Right atrium auricular region (tissue), 2 donors: ENCODE measurements around the gene RFT1. TPM values are rescaled to one million over a fixed set of nuclear protein-coding genes. Genes with fewer than 3 reads are reported as not detected.

Experiments
- DNase-seq: peaks from one replicate; pipeline ENCODE4 v3.0.0-alpha.2; 2019; ENCODE audit warnings: low spot score
- H3K27ac ChIP-seq, 2 donors: fragments of 200-600 bp; sonication (generic); 1 replicate in 1 of 2; 2 replicates in 1 of 2; pipeline ENCODE4 v1.5.1; 2016 to 2019
- H3K27me3 ChIP-seq, 2 donors: fragments of 200-600 bp; sonication (generic); one replicate each; pipeline versions ENCODE4 v1.5.1 to v1.6.0; 2017 to 2019
- H3K36me3 ChIP-seq: fragments of 200-600 bp; sonication (generic); one replicate; pipeline ENCODE4 v1.5.1; 2016
- H3K4me1 ChIP-seq, 2 donors: fragments of 200-600 bp; sonication (generic); one replicate each; pipeline versions ENCODE4 v1.5.1 to v1.6.0; 2017 to 2019
- H3K4me3 ChIP-seq, 2 donors: fragments of 200-600 bp; sonication (generic); 1 replicate in 1 of 2; 2 replicates in 1 of 2; pipeline ENCODE4 v1.5.1; 2017 to 2019; ENCODE audit warnings: mild to moderate bottlenecking in 1 of 2, moderate library complexity in 1 of 2
- H3K9me3 ChIP-seq, 2 donors: fragments of 200-600 bp; sonication (generic); one replicate each; pipeline ENCODE4 v1.5.1; 2019
- CTCF ChIP-seq, 2 donors: fragments of 200-600 bp; sonication (generic); IDR thresholded peaks; one replicate each; pipeline ENCODE4 v1.5.1; 2019; ENCODE audit warnings: antibody characterized with exemption in 2 of 2
- total RNA-seq, 2 donors: library from RNA; depleted of rRNA; stranded (reverse); fragments of >200 nt; gene quantifications; one replicate each; pipeline ENCODE4 v1.1.0, GENCODE V29; 2016

Gene RFT1
- total RNA-seq, 2 donors from 2014 or later = 6.2 to 6.8 TPM

DNA sequence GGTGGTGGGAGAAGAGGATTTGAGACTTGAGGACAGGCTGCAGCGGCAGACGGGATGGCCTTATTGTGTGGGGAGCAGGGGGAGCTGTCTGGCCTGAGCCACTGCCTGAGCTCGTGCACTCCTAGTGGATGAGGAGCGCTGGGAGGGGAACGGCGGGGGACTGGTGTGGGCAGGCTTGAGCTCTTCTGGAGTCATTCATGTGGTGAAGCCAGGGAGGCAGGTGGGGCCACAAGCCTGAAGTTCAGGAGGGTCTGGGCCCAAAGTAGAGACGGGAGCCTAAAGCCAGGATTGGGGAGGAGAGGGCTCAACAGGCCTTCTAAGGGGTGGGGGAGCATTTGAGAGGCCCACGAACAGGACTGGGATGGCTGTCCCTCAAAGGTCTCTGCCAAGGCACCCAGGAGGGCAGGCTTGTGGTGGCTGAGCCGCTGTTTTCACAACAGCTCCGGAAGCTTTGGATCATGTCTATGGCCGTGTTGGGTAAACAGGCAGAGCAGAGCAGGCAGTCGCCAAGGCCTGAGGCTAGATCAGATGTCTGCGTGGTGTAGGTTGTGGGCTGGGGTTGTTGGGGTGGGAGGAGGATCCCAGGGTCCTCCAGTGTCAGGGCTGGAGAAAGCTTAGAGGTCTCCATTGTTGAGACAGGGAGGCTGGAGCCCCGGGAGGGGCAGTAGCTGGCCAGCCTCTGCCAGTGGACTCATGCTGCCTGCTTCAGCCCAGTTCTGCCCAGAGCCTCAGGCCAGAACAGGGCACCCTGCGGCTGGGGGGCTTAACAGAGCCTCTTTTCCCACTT, 39.0 kb upstream of the RFT1 start:
- Histone ChIP-seq H3K4me3 (peak overlapping the region in 1 of 2 donors; percentile 11), H3K27ac (peak overlapping the region; percentile 1 to 16), H3K4me1 (peaks cover 0 to 60% of the 10 kb centered on the region in 2 donors)

DNA sequence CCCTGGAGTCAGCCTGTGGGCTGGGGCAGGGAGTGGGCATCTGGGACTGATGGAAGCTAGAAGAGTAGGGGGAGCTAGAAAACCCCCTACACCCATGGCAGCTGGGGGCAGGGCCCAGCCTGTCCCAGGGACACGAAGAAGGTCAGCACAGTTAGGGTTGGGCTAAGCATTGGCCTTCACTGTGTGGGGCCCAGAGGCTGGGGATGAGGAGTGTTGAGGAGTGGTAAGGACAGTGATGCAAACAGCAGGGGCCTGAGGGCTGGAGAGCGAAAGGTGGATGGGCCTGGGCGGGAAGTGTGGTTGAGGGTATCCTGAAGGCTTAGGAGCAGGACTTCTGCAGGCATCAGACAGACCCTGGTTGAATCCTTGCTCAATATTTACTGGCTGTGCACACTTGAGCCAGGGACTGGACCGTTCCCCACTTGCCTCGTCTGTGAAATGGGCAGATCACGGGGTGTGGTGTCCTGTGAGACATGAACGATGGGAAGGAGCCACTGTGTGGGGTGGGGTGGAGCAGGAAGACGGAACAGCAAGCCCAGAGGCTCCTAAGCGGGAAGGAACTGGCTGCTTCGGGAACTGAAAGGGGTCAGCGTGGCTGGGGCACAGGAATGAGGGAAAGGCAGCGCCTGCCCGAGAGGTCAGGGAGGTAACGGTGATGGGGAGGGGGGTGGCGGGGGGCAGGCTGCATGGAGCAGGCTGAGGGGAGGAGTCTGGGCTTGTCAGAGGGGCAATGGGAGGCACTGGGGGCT, 38.1 kb upstream of the RFT1 start:
- TF ChIP-seq CTCF (IDR thresholded peaks at IDR 0.05) = no peak
- no peaks in the 10 kb centered on the region for H3K27me3 ChIP-seq
- no peaks in the 10 kb centered on the region for H3K36me3 ChIP-seq
- no peaks in the 10 kb centered on the region for H3K9me3 ChIP-seq
- DNase-seq = no peak
- peaks cover 0 to 68% of the 10 kb centered on the region in 2 donors for H3K4me1 ChIP-seq
- H3K4me3 ChIP-seq = peak overlapping the region in 1 of 2 donors; percentile 11
- peak overlapping the region in 1 of 2 donors; percentile 16 for H3K27ac ChIP-seq

More for the DNA sequence above, 39.0 kb upstream of the RFT1 start:
- no peaks in the 10 kb centered on the region for H3K9me3 ChIP-seq
- no peak for TF ChIP-seq CTCF (IDR thresholded peaks at IDR 0.05)
- no peaks in the 10 kb centered on the region for H3K27me3 ChIP-seq
- H3K36me3 ChIP-seq = peaks cover 8% of the 10 kb centered on the region
- no peak for DNase-seq

DNA sequence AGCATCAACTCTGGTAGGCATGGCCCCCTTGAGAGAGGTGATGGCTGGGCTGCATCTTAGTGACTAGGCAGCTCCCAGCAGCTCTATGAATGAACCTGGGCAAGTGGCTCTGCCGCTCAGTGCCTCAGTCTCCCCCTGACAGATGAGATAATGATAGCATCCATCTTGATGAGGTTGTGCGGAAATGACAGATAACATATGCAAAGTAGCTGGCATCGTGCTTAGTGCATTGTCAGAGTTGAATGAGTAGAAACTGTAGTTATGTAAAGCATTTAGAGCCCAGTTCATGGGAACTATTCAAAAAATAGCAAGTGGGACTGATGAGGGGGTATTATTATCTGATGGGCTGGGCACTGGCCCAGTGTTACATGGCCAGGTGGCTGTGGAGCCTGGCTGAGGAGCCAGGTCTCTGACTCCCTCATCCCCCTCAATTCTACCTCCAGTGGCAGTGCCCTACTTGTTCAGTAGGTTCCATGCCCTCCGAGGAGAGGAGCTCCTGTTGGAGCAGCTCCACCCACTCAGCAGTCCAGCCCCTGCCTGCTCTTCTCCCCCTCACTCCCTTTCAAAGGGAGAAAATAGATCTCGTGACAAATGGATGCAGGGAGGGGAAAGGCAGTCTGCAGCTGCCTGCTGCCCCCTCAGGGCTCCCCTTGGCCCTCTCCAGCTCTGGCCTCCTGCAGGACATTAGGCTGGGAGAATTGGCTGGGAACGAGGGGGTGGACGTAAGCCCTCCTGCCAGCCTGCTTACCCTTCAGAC, 37.4 kb upstream of the RFT1 start:
- Histone ChIP-seq H3K36me3 (no peaks in the 10 kb centered on the region), H3K27ac (no peak overlapping the region), H3K9me3 (no peaks in the 10 kb centered on the region), H3K27me3 (no peaks in the 10 kb centered on the region), H3K4me3 (no peak overlapping the region), H3K4me1 (peaks cover 0 to 74% of the 10 kb centered on the region in 2 donors)
- no peak for TF ChIP-seq CTCF (IDR thresholded peaks at IDR 0.05)
- no peak for DNase-seq

- Histone ChIP-seq H3K9me3 (no peaks in the 10 kb centered on the region), H3K27ac (peak overlapping the region in 1 of 2 donors; percentile 61), H3K4me1 (peaks cover 0 to 75% of the 10 kb centered on the region in 2 donors), H3K4me3 (no peak overlapping the region), H3K27me3 (no peaks in the 10 kb centered on the region), H3K36me3 (no peaks in the 10 kb centered on the region)
- peak; percentile 71 for DNase-seq
- no peak for TF ChIP-seq CTCF (IDR thresholded peaks at IDR 0.05)
Measured at GRCh38 chr3:53166781-53167291, 36.6 kb upstream of the RFT1 start.

- Histone ChIP-seq H3K4me1 (peaks cover 0 to 75% of the 10 kb centered on the region in 2 donors), H3K4me3 (no peak overlapping the region), H3K27me3 (no peaks in the 10 kb centered on the region), H3K36me3 (no peaks in the 10 kb centered on the region), H3K27ac (no peak overlapping the region), H3K9me3 (no peaks in the 10 kb centered on the region)
- no peak for TF ChIP-seq CTCF (IDR thresholded peaks at IDR 0.05)
- no peak for DNase-seq
Measured at GRCh38 chr3:53166206-53166605, 36.0 kb upstream of the RFT1 start.
